LNCAP (cell line): ENCODE results near the gene PTPRM.

Source experiments
- TF ChIP-seq, protein P1 (sequence below): fragments of 450-650 bp; IDR thresholded peaks from 2 replicates; pipeline ENCODE4 v1.5.1; 2017; ENCODE audit warnings: mild to moderate bottlenecking

Gene PTPRM

DNA sequence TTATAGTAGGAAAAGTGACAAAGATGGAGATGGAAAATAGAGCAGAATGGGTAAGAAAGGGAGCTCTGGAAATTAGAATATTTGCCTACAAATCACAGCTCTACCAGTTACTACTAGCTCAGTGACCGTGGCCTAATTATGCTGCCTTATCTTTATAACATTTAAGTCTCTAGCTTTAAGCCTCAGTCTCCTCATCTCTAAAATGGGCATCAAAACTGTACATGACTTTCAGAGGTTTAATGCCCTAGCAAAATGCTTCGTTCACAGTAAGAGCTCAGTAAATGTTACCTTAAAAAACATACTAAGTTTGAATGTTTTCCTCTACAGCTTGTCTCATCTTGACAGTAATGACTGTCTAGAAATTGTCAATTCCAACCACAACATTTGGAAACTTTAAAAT, 8.3 kb upstream of the PTPRM start:
- TF ChIP-seq, protein P1, sequence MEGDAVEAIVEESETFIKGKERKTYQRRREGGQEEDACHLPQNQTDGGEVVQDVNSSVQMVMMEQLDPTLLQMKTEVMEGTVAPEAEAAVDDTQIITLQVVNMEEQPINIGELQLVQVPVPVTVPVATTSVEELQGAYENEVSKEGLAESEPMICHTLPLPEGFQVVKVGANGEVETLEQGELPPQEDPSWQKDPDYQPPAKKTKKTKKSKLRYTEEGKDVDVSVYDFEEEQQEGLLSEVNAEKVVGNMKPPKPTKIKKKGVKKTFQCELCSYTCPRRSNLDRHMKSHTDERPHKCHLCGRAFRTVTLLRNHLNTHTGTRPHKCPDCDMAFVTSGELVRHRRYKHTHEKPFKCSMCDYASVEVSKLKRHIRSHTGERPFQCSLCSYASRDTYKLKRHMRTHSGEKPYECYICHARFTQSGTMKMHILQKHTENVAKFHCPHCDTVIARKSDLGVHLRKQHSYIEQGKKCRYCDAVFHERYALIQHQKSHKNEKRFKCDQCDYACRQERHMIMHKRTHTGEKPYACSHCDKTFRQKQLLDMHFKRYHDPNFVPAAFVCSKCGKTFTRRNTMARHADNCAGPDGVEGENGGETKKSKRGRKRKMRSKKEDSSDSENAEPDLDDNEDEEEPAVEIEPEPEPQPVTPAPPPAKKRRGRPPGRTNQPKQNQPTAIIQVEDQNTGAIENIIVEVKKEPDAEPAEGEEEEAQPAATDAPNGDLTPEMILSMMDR = no peak

DNA sequence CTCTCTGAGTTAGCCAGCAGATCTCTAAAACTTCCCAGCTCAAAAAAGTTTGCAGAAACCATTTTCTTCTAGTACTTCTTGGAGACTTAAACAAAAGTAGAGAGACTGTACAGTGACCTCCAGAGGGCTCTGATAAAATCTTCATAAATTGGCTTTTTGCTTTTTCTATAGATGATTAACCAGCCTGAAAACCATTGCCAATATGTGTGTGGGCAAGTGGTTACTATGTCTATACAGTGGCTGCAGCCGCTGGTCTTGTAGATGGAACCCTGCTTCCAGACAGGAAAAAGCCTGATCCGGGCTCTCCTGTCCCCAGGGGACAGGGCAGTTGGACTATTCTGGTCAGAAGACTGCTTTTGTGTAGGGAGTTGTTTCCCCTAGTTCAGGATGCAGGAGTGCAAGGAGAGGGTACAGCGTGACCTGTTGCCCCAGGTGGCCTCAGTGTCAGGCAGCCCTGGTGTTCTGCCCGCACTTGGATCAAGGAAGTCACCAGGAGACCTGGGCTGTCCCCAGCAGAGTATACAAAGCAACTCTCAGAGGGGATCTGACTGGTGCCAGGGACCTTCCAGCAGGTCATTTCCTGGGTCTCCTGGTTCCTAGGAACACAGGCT, 7.3 kb upstream of the PTPRM start:
- TF ChIP-seq, protein P1 = no peak

DNA sequence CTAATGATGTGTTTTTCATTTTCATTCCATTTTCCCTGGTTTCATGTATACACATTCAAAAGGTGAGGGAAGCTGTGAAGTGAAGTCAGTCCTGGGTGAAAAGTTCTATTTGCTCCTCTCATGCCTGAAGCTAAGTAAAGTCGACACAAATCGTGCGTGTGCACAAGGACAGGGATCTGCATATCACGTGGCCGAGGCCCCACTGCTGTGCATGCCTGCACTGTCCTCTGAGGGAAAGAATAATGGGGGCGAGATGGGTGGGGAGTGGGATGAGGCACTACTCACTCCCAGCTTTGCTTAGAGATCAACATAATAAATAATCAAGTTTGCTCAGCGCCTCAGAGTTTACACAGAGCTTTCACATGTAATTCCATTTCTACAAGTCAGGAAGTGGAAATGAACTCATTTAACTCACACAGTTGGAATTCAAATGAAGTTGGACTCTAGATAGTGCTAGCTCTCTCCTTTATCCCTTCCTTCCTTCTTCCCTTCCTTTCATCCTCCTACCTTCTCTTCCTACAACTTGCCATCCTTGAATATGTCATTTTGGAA, 5.1 kb upstream of the PTPRM start:
- TF ChIP-seq, protein P1 = no peak

DNA sequence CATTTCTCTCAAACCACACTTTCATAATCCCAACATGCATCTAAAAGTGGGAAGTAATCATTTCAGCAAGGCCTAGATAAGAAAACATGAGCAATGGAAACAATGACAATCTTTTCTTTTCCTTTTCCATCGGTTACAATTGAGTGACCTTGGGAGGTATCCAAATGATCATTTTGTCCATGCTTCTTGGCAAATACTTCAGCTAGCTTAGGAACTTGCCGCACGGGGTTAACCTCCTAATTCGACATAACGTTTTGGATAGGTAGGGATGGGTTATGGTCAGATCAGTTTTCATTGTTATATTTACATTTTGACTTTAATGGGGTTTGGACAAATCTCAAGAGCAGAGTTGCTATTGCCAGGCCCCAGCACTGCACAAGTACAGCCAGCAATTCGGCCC, 4.6 kb upstream of the PTPRM start:
- TF ChIP-seq, protein P1 = no peak

DNA sequence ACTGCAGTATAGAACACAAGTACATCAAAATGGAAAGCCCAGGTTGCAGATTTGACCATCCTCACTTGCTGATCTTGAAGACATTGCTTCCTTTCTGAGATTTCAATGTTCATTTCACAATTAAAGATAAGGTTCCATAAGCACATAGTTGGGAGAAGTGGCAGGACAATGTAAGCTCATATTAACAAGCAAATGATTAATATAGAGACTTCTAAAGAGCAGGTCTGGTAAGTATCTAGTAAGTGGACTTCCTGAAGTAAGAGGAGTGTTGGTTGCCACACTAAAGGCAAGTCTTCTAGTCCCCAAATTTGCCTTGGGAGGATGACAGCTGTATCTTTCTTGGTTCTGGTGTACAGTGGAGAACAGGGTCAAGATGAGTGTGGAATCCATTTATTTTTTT, 1.4 kb upstream of the PTPRM start:
- TF ChIP-seq, protein P1 = no peak

DNA sequence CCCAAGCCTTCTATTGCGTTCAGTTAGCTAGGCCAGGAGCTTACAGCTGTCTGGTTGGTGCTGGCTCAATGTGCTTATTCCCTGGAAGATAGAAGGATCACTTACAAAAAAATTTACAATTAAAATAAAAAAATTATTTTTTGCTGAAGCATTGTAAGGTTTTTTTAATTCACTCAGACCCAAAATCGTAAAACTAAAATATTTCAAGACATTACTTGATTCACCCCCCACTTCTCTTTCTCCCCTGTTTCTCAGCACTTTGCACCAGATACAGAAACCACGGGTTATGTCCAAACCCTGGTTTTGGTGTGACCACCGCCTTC, 911 bp upstream of the PTPRM start:
- TF ChIP-seq, protein P1 = no peak

DNA sequence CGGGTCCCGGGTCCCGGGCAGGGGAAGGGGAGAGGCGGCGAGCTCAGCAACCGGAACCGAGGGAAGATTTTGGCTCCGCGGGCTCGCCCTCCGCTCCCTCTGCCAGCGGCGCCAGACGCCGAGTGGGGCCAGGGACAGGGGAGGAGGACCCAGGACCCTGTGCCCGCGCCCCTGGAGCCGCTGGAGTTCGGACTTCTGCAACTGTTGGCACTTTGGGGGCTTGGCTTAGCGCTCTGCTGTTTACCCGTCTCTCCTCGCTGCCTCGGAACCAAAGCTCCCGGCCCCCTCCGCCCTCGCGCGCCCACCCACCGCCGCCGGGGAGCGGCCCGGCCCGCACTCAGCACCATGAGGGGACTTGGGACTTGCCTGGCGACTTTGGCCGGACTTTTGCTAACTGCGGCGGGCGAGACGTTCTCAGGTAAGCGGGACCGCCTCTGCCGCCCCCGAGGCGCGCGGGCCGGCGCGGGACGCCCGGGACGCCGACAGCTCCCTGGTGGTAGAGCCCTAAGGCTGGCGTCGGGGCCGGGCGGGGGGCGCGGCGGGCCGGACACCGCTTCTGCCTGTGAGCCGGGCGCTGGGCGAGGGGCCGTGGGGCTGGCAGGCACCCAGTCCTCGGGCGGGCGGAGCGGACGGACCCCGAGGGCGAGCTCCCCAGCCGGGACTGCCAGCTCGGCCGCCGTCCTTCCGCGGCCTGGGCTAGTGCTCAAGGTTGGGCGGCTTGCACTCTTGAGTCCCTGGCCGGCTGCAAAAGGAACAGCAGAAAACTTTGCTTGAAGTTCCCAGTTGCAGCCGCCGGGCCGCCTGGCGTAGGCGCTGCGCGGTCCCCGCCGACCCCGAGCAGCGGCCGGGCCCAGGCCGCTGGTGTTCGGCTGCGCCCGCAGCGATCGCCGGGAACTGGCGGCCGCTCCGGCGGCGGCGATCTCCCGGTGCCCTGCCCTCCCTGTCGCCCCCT, 634 bp downstream of the PTPRM start:
- TF ChIP-seq, protein P1 = no peak
